Measurements from ENCODE around the gene BRICD5.
"Not testable (repeated sequence)": the region's sequence is repeated elsewhere in the genome, so short reads cannot be mapped to it uniquely, and the experiment has no call there.

The BRICD5 gene

GRCh38 chr16:2223221-2223941 lies 12.7 kb upstream of the BRICD5 start, which contains the start of gene E4F1:
Gene E4F1, plus strand, starts transcription at chr16:2223591. Its CDS starts 23 bp downstream, at chr16:2223614.
- DNase-seq (ENCODE audit: extremely low read depth in 1 of 2, low read depth in 1 of 2) = peak; percentile 97 to 98

- DNase-seq (ENCODE audit: extremely low read depth in 1 of 2, low read depth in 1 of 2) = no peak
Observed at GRCh38 chr16:2216330-2216729, 5.7 kb upstream of the BRICD5 start.

GRCh38 chr16:2214719-2214968 lies 4.0 kb upstream of the BRICD5 start, which contains the start of gene PGP:
Gene PGP, minus strand, starts transcription at chr16:2214840. Its CDS starts 63 bp downstream, at chr16:2214777.
- no peak for DNase-seq (ENCODE audit: extremely low read depth in 1 of 2, low read depth in 1 of 2)

- no peak for DNase-seq (ENCODE audit: extremely low read depth in 1 of 2, low read depth in 1 of 2)
Observed at GRCh38 chr16:2213817-2214718, 3.4 kb upstream of the BRICD5 start.

- DNase-seq (ENCODE audit: extremely low read depth in 1 of 2, low read depth in 1 of 2) = no peak
Observed at GRCh38 chr16:2212362-2213324, 2.0 kb upstream of the BRICD5 start.

GRCh38 chr16:2211923-2212347 lies 1.3 kb upstream of the BRICD5 start:
- no peak for DNase-seq (ENCODE audit: extremely low read depth in 1 of 2, low read depth in 1 of 2)

GRCh38 chr16:2210009-2210332 lies 692 bp downstream of the BRICD5 start:
- no peak for DNase-seq (ENCODE audit: extremely low read depth in 1 of 2, low read depth in 1 of 2)

- no peak for DNase-seq (ENCODE audit: extremely low read depth in 1 of 2, low read depth in 1 of 2)
Observed at GRCh38 chr16:2209258-2210008, 1.2 kb downstream of the BRICD5 start.

GRCh38 chr16:2208772-2209171 lies 1.9 kb downstream of the BRICD5 start:
- DNase-seq (ENCODE audit: extremely low read depth in 1 of 2, low read depth in 1 of 2) = no peak

- no peak for DNase-seq (ENCODE audit: extremely low read depth in 1 of 2, low read depth in 1 of 2)
Observed at GRCh38 chr16:2208308-2208707, 2.4 kb downstream of the BRICD5 start.

- no peak for DNase-seq (ENCODE audit: extremely low read depth in 1 of 2, low read depth in 1 of 2)
Observed at GRCh38 chr16:2207872-2208271, 2.8 kb downstream of the BRICD5 start.

- DNase-seq (ENCODE audit: extremely low read depth in 1 of 2, low read depth in 1 of 2) = no peak
Observed at GRCh38 chr16:2206780-2207433, 3.8 kb downstream of the BRICD5 start.

GRCh38 chr16:2206420-2206779 lies 4.3 kb downstream of the BRICD5 start:
- DNase-seq (ENCODE audit: extremely low read depth in 1 of 2, low read depth in 1 of 2) = no peak

- no peak for DNase-seq (ENCODE audit: extremely low read depth in 1 of 2, low read depth in 1 of 2)
Observed at GRCh38 chr16:2205967-2206313, 4.7 kb downstream of the BRICD5 start.

- peak; percentile 70 to 88 for DNase-seq (ENCODE audit: extremely low read depth in 1 of 2, low read depth in 1 of 2)
Observed at GRCh38 chr16:2205104-2205966, 5.3 kb downstream of the BRICD5 start, which contains the start of gene MLST8. Gene MLST8, plus strand, starts transcription at chr16:2205454. Its CDS starts 632 bp downstream, at chr16:2206086.

- DNase-seq (ENCODE audit: extremely low read depth in 1 of 2, low read depth in 1 of 2) = no peak
Observed at GRCh38 chr16:2204416-2205103, 6.1 kb downstream of the BRICD5 start.

- not testable (repeated sequence) for DNase-seq (ENCODE audit: extremely low read depth in 1 of 2, low read depth in 1 of 2)
Observed at GRCh38 chr16:2203119-2203688, 7.5 kb downstream of the BRICD5 start.

- DNase-seq (ENCODE audit: extremely low read depth in 1 of 2, low read depth in 1 of 2) = no peak
Observed at GRCh38 chr16:2200313-2200712, 10.3 kb downstream of the BRICD5 start.

Measured in activated CD8-positive, alpha-beta memory T cell treated with anti-CD3 and anti-CD28 coated beads for 1 hour (primary cell).